ENCODE data around the gene GABRB2. TPM values are rescaled to one million over a fixed set of nuclear protein-coding genes. Genes with fewer than 3 reads are reported as not detected.

The GABRB2 gene
- total and polyA plus RNA-seq, 2 donors = 0.09 to 0.85 TPM

GRCh38 chr5:161432798-161433197, 113.7 kb downstream of the GABRB2 start:
- no peaks in the 10 kb centered on the region for H3K4me1 ChIP-seq (ENCODE audit: control insufficient read depth in 2 of 2, insufficient read depth in 2 of 2, low read length in 2 of 2)
- WGBS = 88% methylated on average over 2 of the region's 2 CpGs
- no peak overlapping the region for H3K27ac ChIP-seq (ENCODE audit: low read depth in 1 of 2, low read length in 1 of 2)
- no peaks in the 10 kb centered on the region for H3K27me3 ChIP-seq (ENCODE audit: control insufficient read depth in 2 of 2, insufficient read depth in 1 of 2, low read length in 1 of 2)
- no peaks in the 10 kb centered on the region for H3K9me3 ChIP-seq (ENCODE audit: control insufficient read depth in 2 of 2, insufficient read depth in 1 of 2, low read length in 1 of 2)
- no peaks in the 10 kb centered on the region for H3K36me3 ChIP-seq (ENCODE audit: control insufficient read depth in 2 of 2, insufficient read depth in 2 of 2, low read length in 1 of 2)
- DNase-seq (ENCODE audit: low read depth in 6 of 9, low spot score in 9 of 9) = no peak
- H3K4me3 ChIP-seq (ENCODE audit: low read length in 2 of 2) = no peak overlapping the region

GRCh38 chr5:161431963-161432362, 114.6 kb downstream of the GABRB2 start:
- Histone ChIP-seq H3K4me1 (ENCODE audit: control insufficient read depth in 2 of 2, insufficient read depth in 2 of 2, low read length in 2 of 2) (no peaks in the 10 kb centered on the region), H3K36me3 (ENCODE audit: control insufficient read depth in 2 of 2, insufficient read depth in 2 of 2, low read length in 1 of 2) (no peaks in the 10 kb centered on the region), H3K9me3 (ENCODE audit: control insufficient read depth in 2 of 2, insufficient read depth in 1 of 2, low read length in 1 of 2) (no peaks in the 10 kb centered on the region), H3K4me3 (ENCODE audit: low read length in 2 of 2) (no peak overlapping the region), H3K27ac (ENCODE audit: low read depth in 1 of 2, low read length in 1 of 2) (no peak overlapping the region), H3K27me3 (ENCODE audit: control insufficient read depth in 2 of 2, insufficient read depth in 1 of 2, low read length in 1 of 2) (no peaks in the 10 kb centered on the region)
- 86% methylated on average over 1 of the region's 1 CpG for WGBS
- DNase-seq (ENCODE audit: low read depth in 6 of 9, low spot score in 9 of 9) = no peak

- Histone ChIP-seq H3K4me1 (ENCODE audit: control insufficient read depth in 2 of 2, insufficient read depth in 2 of 2, low read length in 2 of 2) (no peaks in the 10 kb centered on the region), H3K36me3 (ENCODE audit: control insufficient read depth in 2 of 2, insufficient read depth in 2 of 2, low read length in 1 of 2) (no peaks in the 10 kb centered on the region), H3K9me3 (ENCODE audit: control insufficient read depth in 2 of 2, insufficient read depth in 1 of 2, low read length in 1 of 2) (no peaks in the 10 kb centered on the region), H3K4me3 (ENCODE audit: low read length in 2 of 2) (no peak overlapping the region), H3K27me3 (ENCODE audit: control insufficient read depth in 2 of 2, insufficient read depth in 1 of 2, low read length in 1 of 2) (no peaks in the 10 kb centered on the region), H3K27ac (ENCODE audit: low read depth in 1 of 2, low read length in 1 of 2) (no peak overlapping the region)
- no peak for DNase-seq (ENCODE audit: low read depth in 6 of 9, low spot score in 9 of 9)
- WGBS = 82% methylated on average over 4 of the region's 4 CpGs
Measured at GRCh38 chr5:161421067-161421466, 125.5 kb downstream of the GABRB2 start.

GRCh38 chr5:161420521-161420920, 126.0 kb downstream of the GABRB2 start:
- Histone ChIP-seq H3K27ac (ENCODE audit: low read depth in 1 of 2, low read length in 1 of 2) (no peak overlapping the region), H3K36me3 (ENCODE audit: control insufficient read depth in 2 of 2, insufficient read depth in 2 of 2, low read length in 1 of 2) (no peaks in the 10 kb centered on the region), H3K27me3 (ENCODE audit: control insufficient read depth in 2 of 2, insufficient read depth in 1 of 2, low read length in 1 of 2) (no peaks in the 10 kb centered on the region), H3K9me3 (ENCODE audit: control insufficient read depth in 2 of 2, insufficient read depth in 1 of 2, low read length in 1 of 2) (no peaks in the 10 kb centered on the region), H3K4me1 (ENCODE audit: control insufficient read depth in 2 of 2, insufficient read depth in 2 of 2, low read length in 2 of 2) (no peaks in the 10 kb centered on the region), H3K4me3 (ENCODE audit: low read length in 2 of 2) (no peak overlapping the region)
- WGBS = 75% methylated on average over 3 of the region's 3 CpGs
- DNase-seq (ENCODE audit: low read depth in 6 of 9, low spot score in 9 of 9) = no peak

- WGBS = 93% methylated on average over 3 of the region's 3 CpGs
- H3K9me3 ChIP-seq (ENCODE audit: control insufficient read depth in 2 of 2, insufficient read depth in 1 of 2, low read length in 1 of 2) = no peaks in the 10 kb centered on the region
- no peak overlapping the region for H3K4me3 ChIP-seq (ENCODE audit: low read length in 2 of 2)
- no peaks in the 10 kb centered on the region for H3K4me1 ChIP-seq (ENCODE audit: control insufficient read depth in 2 of 2, insufficient read depth in 2 of 2, low read length in 2 of 2)
- no peaks in the 10 kb centered on the region for H3K36me3 ChIP-seq (ENCODE audit: control insufficient read depth in 2 of 2, insufficient read depth in 2 of 2, low read length in 1 of 2)
- H3K27ac ChIP-seq (ENCODE audit: low read depth in 1 of 2, low read length in 1 of 2) = no peak overlapping the region
- no peaks in the 10 kb centered on the region for H3K27me3 ChIP-seq (ENCODE audit: control insufficient read depth in 2 of 2, insufficient read depth in 1 of 2, low read length in 1 of 2)
- DNase-seq (ENCODE audit: low read depth in 6 of 9, low spot score in 9 of 9) = no peak
Measured at GRCh38 chr5:161414896-161415295, 131.6 kb downstream of the GABRB2 start.

GRCh38 chr5:161414037-161414436, 132.5 kb downstream of the GABRB2 start:
- Histone ChIP-seq H3K27me3 (ENCODE audit: control insufficient read depth in 2 of 2, insufficient read depth in 1 of 2, low read length in 1 of 2) (no peaks in the 10 kb centered on the region), H3K27ac (ENCODE audit: low read depth in 1 of 2, low read length in 1 of 2) (no peak overlapping the region), H3K36me3 (ENCODE audit: control insufficient read depth in 2 of 2, insufficient read depth in 2 of 2, low read length in 1 of 2) (no peaks in the 10 kb centered on the region), H3K4me1 (ENCODE audit: control insufficient read depth in 2 of 2, insufficient read depth in 2 of 2, low read length in 2 of 2) (no peaks in the 10 kb centered on the region), H3K9me3 (ENCODE audit: control insufficient read depth in 2 of 2, insufficient read depth in 1 of 2, low read length in 1 of 2) (no peaks in the 10 kb centered on the region), H3K4me3 (ENCODE audit: low read length in 2 of 2) (no peak overlapping the region)
- whole genome bisulfite sequencing = 89% methylated on average over 2 of the region's 2 CpGs
- DNase-seq (ENCODE audit: low read depth in 6 of 9, low spot score in 9 of 9) = no peak

GRCh38 chr5:161412792-161413191, 133.7 kb downstream of the GABRB2 start:
- H3K27ac ChIP-seq (ENCODE audit: low read depth in 1 of 2, low read length in 1 of 2) = no peak overlapping the region
- H3K36me3 ChIP-seq (ENCODE audit: control insufficient read depth in 2 of 2, insufficient read depth in 2 of 2, low read length in 1 of 2) = no peaks in the 10 kb centered on the region
- no peaks in the 10 kb centered on the region for H3K9me3 ChIP-seq (ENCODE audit: control insufficient read depth in 2 of 2, insufficient read depth in 1 of 2, low read length in 1 of 2)
- no peaks in the 10 kb centered on the region for H3K4me1 ChIP-seq (ENCODE audit: control insufficient read depth in 2 of 2, insufficient read depth in 2 of 2, low read length in 2 of 2)
- no peak for DNase-seq (ENCODE audit: low read depth in 6 of 9, low spot score in 9 of 9)
- no peaks in the 10 kb centered on the region for H3K27me3 ChIP-seq (ENCODE audit: control insufficient read depth in 2 of 2, insufficient read depth in 1 of 2, low read length in 1 of 2)
- no peak overlapping the region for H3K4me3 ChIP-seq (ENCODE audit: low read length in 2 of 2)

GRCh38 chr5:161411156-161411555, 135.4 kb downstream of the GABRB2 start:
- no peaks in the 10 kb centered on the region for H3K27me3 ChIP-seq (ENCODE audit: control insufficient read depth in 2 of 2, insufficient read depth in 1 of 2, low read length in 1 of 2)
- H3K27ac ChIP-seq (ENCODE audit: low read depth in 1 of 2, low read length in 1 of 2) = no peak overlapping the region

GRCh38 chr5:161410640-161411039, 135.9 kb downstream of the GABRB2 start:
- H3K4me1 ChIP-seq (ENCODE audit: control insufficient read depth in 2 of 2, insufficient read depth in 2 of 2, low read length in 2 of 2) = no peaks in the 10 kb centered on the region
- DNase-seq (ENCODE audit: low read depth in 6 of 9, low spot score in 9 of 9) = no peak
- no peaks in the 10 kb centered on the region for H3K9me3 ChIP-seq (ENCODE audit: control insufficient read depth in 2 of 2, insufficient read depth in 1 of 2, low read length in 1 of 2)
- WGBS = 92% methylated on average over 5 of the region's 5 CpGs
- H3K36me3 ChIP-seq (ENCODE audit: control insufficient read depth in 2 of 2, insufficient read depth in 2 of 2, low read length in 1 of 2) = no peaks in the 10 kb centered on the region
- H3K27ac ChIP-seq (ENCODE audit: low read depth in 1 of 2, low read length in 1 of 2) = no peak overlapping the region
- H3K27me3 ChIP-seq (ENCODE audit: control insufficient read depth in 2 of 2, insufficient read depth in 1 of 2, low read length in 1 of 2) = no peaks in the 10 kb centered on the region
- no peak overlapping the region for H3K4me3 ChIP-seq (ENCODE audit: low read length in 2 of 2)

More at GRCh38 chr5:161411156-161411555, 135.4 kb downstream of the GABRB2 start:
- Histone ChIP-seq H3K9me3 (ENCODE audit: control insufficient read depth in 2 of 2, insufficient read depth in 1 of 2, low read length in 1 of 2) (no peaks in the 10 kb centered on the region), H3K36me3 (ENCODE audit: control insufficient read depth in 2 of 2, insufficient read depth in 2 of 2, low read length in 1 of 2) (no peaks in the 10 kb centered on the region), H3K4me1 (ENCODE audit: control insufficient read depth in 2 of 2, insufficient read depth in 2 of 2, low read length in 2 of 2) (no peaks in the 10 kb centered on the region), H3K4me3 (ENCODE audit: low read length in 2 of 2) (no peak overlapping the region)
- no peak for DNase-seq (ENCODE audit: low read depth in 6 of 9, low spot score in 9 of 9)

- no peaks in the 10 kb centered on the region for H3K4me1 ChIP-seq (ENCODE audit: control insufficient read depth in 2 of 2, insufficient read depth in 2 of 2, low read length in 2 of 2)
- no peaks in the 10 kb centered on the region for H3K36me3 ChIP-seq (ENCODE audit: control insufficient read depth in 2 of 2, insufficient read depth in 2 of 2, low read length in 1 of 2)
- DNase-seq (ENCODE audit: low read depth in 6 of 9, low spot score in 9 of 9) = no peak
- WGBS = 86% methylated on average over 2 of the region's 2 CpGs
- no peaks in the 10 kb centered on the region for H3K27me3 ChIP-seq (ENCODE audit: control insufficient read depth in 2 of 2, insufficient read depth in 1 of 2, low read length in 1 of 2)
- no peaks in the 10 kb centered on the region for H3K9me3 ChIP-seq (ENCODE audit: control insufficient read depth in 2 of 2, insufficient read depth in 1 of 2, low read length in 1 of 2)
- H3K4me3 ChIP-seq (ENCODE audit: low read length in 2 of 2) = no peak overlapping the region
- no peak overlapping the region for H3K27ac ChIP-seq (ENCODE audit: low read depth in 1 of 2, low read length in 1 of 2)
Measured at GRCh38 chr5:161409471-161409870, 137.1 kb downstream of the GABRB2 start.

Data from thymus (tissue), 11 donors.